MCF 10A (cell line): ENCODE measurements around the gene INTS11. TPM values are rescaled to one million over a fixed set of nuclear protein-coding genes. Genes with fewer than 3 reads are reported as not detected.
A peak's percentile ranks its signal among the peaks of the same experiment; 100 is the strongest.

Experiments used
- BruUV-seq: library from RNA; stranded (reverse); fragments of 400-500 nt; replicated peaks from 2 replicates; lab custom pipeline; 2021; lab: Mats Ljungman, UMichigan
- CTCF ChIA-PET: fragments of 300-600 bp; sonication (Branson Sonifier 250); formaldehyde crosslinking; extraction: SDS; loops from one replicate; lab custom pipeline; 2021; ENCODE audit warnings: antibody characterized with exemption, inconsistent platforms; lab: Yijun Ruan, JAX
- POLR2A ChIA-PET: fragments of 300-600, 350-650 bp; sonication (Branson Sonifier 250); formaldehyde crosslinking; extraction: SDS; loops from one replicate; lab custom pipeline; 2020; ENCODE audit warnings: antibody characterized with exemption, inconsistent platforms; lab: Yijun Ruan, JAX
- DNase-seq: peaks from one replicate; pipeline ENCODE4 v3.0.0-alpha.2; 2018; ENCODE audit not compliant: unreplicated experiment
- H3K27ac Mint-ChIP-seq: one replicate; pipeline ENCODE4 v1.8.0; 2022; ENCODE audit warnings: mild to moderate bottlenecking, low read depth, mixed read lengths; ENCODE audit not compliant: unreplicated experiment
- H3K27me3 Mint-ChIP-seq: one replicate; pipeline ENCODE4 v1.8.0; 2022; ENCODE audit warnings: mixed read lengths; ENCODE audit not compliant: insufficient read depth, unreplicated experiment
- H3K36me3 Mint-ChIP-seq: one replicate; pipeline ENCODE4 v1.8.0; 2022; ENCODE audit warnings: mild to moderate bottlenecking, moderate library complexity, mixed read lengths; ENCODE audit not compliant: insufficient read depth, unreplicated experiment
- H3K4me1 Mint-ChIP-seq: one replicate; pipeline ENCODE4 v1.8.0; 2022; ENCODE audit warnings: mixed read lengths; ENCODE audit not compliant: insufficient read depth, unreplicated experiment
- H3K4me3 Mint-ChIP-seq: one replicate; pipeline ENCODE4 v1.8.0; 2022; ENCODE audit warnings: mild to moderate bottlenecking, moderate library complexity, mixed read lengths; ENCODE audit not compliant: unreplicated experiment
- H3K9me3 Mint-ChIP-seq: one replicate; pipeline ENCODE4 v1.8.0; 2022; ENCODE audit warnings: mixed read lengths; ENCODE audit not compliant: unreplicated experiment
- intact Hi-C: fragments of 100-400 bp; cut with micrococcal nuclease; formaldehyde crosslinking; loops from 2 replicates; pipeline ENCODE4 v1.14.1; 2022
- total RNA-seq: library from RNA; stranded (reverse); gene quantifications from 2 replicates; pipeline ENCODE4 v1.2.3, GENCODE V29; 2022
- TF ChIP-seq, protein P1 (sequence below): fragments of 200-600 bp; IDR thresholded peaks from one replicate; pipeline ENCODE4 v1.8.0; 2022; ENCODE audit warnings: antibody characterized with exemption, mild to moderate bottlenecking; ENCODE audit not compliant: unreplicated experiment

INTS11 gene
- total RNA-seq, 1 experiment from 2014 or later = 122 TPM

DNA sequence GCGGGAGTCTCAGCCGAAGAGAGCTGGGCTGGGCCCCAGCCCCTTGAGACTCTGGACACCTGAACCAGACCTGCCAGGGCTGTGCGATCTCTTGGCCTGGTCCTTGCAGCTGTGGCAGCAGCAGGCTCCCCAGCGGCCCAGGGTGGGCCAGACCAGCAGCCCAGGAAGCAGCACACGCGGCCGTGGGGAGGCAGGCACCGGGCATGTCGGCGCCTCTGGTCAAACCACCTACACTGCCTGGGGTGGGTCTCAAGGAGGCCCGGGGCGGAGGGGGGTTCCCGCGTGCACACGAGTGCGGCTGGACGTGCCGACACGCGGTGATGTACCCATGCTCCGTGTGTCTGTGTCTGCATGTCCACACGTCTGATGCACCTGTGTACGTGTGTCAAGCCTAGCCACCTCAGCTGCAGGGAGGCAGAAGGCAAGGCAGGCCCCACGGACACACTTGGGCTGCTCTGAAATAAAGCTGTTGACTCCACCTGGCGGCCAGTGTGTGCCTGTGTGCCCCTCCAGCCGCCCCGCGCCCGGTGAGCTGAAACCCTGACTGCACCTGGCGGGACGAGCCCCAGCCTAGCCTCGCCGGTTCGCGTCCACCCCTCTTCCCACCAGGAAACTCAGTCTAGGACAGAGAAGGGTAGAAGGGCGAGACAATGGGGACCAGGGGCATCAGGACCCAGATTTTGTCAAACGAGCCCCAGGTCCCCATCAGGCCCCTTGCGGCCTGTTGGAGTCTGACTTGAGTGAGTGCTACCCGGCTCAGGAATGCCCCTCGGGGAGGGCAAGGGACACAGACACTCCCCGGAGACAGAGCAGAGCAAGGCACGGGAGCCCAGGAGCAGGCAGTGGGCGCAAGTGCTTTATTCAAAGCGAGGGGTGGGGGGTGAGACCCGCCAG, 32.7 kb downstream of the INTS11 start:
- POLR2A ChIA-PET = interaction anchor here (0.7 to 2.3 kb wide), 9 partner anchors 8 to 171 kb away, joined by 3 to 13 read pairs (median 6); no protein-coding TSS in a partner anchor
- H3K4me1 Mint-ChIP-seq = no peaks in the 10 kb centered on the region
- peaks cover 17% of the 10 kb centered on the region for H3K36me3 Mint-ChIP-seq
- H3K4me3 Mint-ChIP-seq = no peak overlapping the region
- H3K9me3 Mint-ChIP-seq = no peaks in the 10 kb centered on the region
- CTCF ChIA-PET = interaction anchor here (0.6 to 3.2 kb wide), 15 partner anchors 8 to 307 kb away, joined by 3 to 77 read pairs (median 4); partner anchors contain the start of genes B3GALT6 and SCNN1D
- intact Hi-C loops = loop anchor here (2.0 to 10.0 kb wide), 3 partner anchors 59 to 307 kb away; partner anchors contain the start of genes B3GALT6, PERM1 and SDF4
- H3K27ac Mint-ChIP-seq = no peak overlapping the region
- TF ChIP-seq, protein P1, sequence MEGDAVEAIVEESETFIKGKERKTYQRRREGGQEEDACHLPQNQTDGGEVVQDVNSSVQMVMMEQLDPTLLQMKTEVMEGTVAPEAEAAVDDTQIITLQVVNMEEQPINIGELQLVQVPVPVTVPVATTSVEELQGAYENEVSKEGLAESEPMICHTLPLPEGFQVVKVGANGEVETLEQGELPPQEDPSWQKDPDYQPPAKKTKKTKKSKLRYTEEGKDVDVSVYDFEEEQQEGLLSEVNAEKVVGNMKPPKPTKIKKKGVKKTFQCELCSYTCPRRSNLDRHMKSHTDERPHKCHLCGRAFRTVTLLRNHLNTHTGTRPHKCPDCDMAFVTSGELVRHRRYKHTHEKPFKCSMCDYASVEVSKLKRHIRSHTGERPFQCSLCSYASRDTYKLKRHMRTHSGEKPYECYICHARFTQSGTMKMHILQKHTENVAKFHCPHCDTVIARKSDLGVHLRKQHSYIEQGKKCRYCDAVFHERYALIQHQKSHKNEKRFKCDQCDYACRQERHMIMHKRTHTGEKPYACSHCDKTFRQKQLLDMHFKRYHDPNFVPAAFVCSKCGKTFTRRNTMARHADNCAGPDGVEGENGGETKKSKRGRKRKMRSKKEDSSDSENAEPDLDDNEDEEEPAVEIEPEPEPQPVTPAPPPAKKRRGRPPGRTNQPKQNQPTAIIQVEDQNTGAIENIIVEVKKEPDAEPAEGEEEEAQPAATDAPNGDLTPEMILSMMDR = peak; percentile 77
- no TSS peak for BruUV-seq
- H3K27me3 Mint-ChIP-seq = no peaks in the 10 kb centered on the region
- DNase-seq = peak; percentile 86

DNA sequence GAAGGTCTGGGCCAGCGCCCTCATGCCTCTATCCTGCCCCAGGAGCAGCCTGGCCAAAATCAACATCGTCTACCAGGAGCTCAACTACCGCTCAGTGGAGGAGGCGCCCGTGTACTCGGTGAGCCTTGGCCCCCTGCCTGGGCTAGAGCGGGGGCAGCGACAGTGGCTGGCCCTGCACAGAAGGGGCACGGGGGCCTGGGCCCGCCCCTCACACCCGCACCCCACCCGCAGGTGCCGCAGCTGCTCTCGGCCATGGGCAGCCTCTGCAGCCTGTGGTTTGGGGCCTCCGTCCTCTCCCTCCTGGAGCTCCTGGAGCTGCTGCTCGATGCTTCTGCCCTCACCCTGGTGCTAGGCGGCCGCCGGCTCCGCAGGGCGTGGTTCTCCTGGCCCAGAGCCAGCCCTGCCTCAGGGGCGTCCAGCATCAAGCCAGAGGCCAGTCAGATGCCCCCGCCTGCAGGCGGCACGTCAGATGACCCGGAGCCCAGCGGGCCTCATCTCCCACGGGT, 33.4 kb downstream of the INTS11 start:
- H3K4me1 Mint-ChIP-seq = no peaks in the 10 kb centered on the region
- POLR2A ChIA-PET = interaction anchor here (0.8 to 2.3 kb wide), 9 partner anchors 7 to 171 kb away, joined by 3 to 13 read pairs (median 6); partner anchors contain the start of gene UBE2J2
- CTCF ChIA-PET = interaction anchor here (0.6 to 3.2 kb wide), 14 partner anchors 9 to 306 kb away, joined by 3 to 77 read pairs (median 4); partner anchors contain the start of gene SCNN1D
- peak; percentile 34 for DNase-seq
- intact Hi-C loops = loop anchor here (2.0 to 10.0 kb wide), 3 partner anchors 59 to 306 kb away; partner anchors contain the start of genes B3GALT6, PERM1 and SDF4
- H3K9me3 Mint-ChIP-seq = no peaks in the 10 kb centered on the region
- H3K27me3 Mint-ChIP-seq = no peaks in the 10 kb centered on the region
- no TSS peak for BruUV-seq
- TF ChIP-seq, protein P1 = no peak
- no peak overlapping the region for H3K4me3 Mint-ChIP-seq
- H3K27ac Mint-ChIP-seq = no peak overlapping the region
- H3K36me3 Mint-ChIP-seq = peaks cover 17% of the 10 kb centered on the region

DNA sequence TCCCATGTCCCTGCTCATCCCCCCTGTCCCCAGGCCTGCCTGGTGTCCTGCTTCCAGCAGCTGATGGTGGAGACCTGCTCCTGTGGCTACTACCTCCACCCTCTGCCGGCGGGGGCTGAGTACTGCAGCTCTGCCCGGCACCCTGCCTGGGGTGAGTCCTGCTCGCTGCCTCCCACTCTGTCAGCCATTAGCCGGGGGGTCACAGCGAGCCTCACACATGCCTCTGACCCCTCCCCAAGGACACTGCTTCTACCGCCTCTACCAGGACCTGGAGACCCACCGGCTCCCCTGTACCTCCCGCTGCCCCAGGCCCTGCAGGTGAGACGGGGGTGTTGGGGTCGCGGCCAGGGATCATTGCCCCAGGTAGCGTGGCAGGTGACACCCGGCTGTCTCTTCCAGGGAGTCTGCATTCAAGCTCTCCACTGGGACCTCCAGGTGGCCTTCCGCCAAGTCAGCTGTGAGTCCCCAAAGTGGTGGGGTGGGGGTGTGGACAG, 34.2 kb downstream of the INTS11 start:
- Mint-ChIP-seq H3K27me3 (no peaks in the 10 kb centered on the region), H3K9me3 (no peaks in the 10 kb centered on the region), H3K4me3 (no peak overlapping the region), H3K4me1 (no peaks in the 10 kb centered on the region), H3K36me3 (peaks cover 17% of the 10 kb centered on the region), H3K27ac (no peak overlapping the region)
- TF ChIP-seq, protein P1 = peak; percentile 73
- intact Hi-C loops = loop anchor here (2.0 to 10.0 kb wide), 3 partner anchors 58 to 305 kb away; partner anchors contain the start of genes B3GALT6, PERM1 and SDF4
- POLR2A ChIA-PET = interaction anchor here (1.0 to 2.3 kb wide), 4 partner anchors 9 to 170 kb away, joined by 3 to 13 read pairs (median 6); partner anchors contain the start of gene UBE2J2
- CTCF ChIA-PET = interaction anchor here (0.6 to 3.2 kb wide), 9 partner anchors 9 to 288 kb away, joined by 3 to 77 read pairs (median 4); no protein-coding TSS in a partner anchor
- peak; percentile 59 for DNase-seq
- no TSS peak for BruUV-seq
